ENCODE data around the gene B4GALNT1. TPM values are rescaled to one million over a fixed set of nuclear protein-coding genes. Genes with fewer than 3 reads are reported as not detected.
"Not testable (repeated sequence)": the region's sequence is repeated elsewhere in the genome, so short reads cannot be mapped to it uniquely, and the experiment has no call there.

Gene B4GALNT1
- total and polyA plus RNA-seq, 9 donors = 1.4 to 2.9 (median 2.3) TPM

- no peak overlapping the region for H3K4me3 ChIP-seq (ENCODE audit: low read length)
- no peak for DNase-seq
- no peaks in the 10 kb centered on the region for H3K4me1 ChIP-seq (ENCODE audit: control insufficient read depth, insufficient read depth, low read length)
- H3K27me3 ChIP-seq (ENCODE audit: control insufficient read depth, insufficient read depth, low read length) = no peaks in the 10 kb centered on the region
- no peaks in the 10 kb centered on the region for H3K36me3 ChIP-seq (ENCODE audit: control insufficient read depth, insufficient read depth, low read length)
- H3K27ac ChIP-seq (ENCODE audit: low read length) = no peak overlapping the region
- WGBS (ENCODE audit: insufficient coverage) = no CpG with 5 or more reads among the region's 3 CpGs
- no peaks in the 10 kb centered on the region for H3K9me3 ChIP-seq (replicated peaks; ENCODE audit: control insufficient read depth, low read depth, low read length)
These were observed 25.9 kb upstream of the B4GALNT1 start for GRCh38 chr12:57658890-57659289.

DNA sequence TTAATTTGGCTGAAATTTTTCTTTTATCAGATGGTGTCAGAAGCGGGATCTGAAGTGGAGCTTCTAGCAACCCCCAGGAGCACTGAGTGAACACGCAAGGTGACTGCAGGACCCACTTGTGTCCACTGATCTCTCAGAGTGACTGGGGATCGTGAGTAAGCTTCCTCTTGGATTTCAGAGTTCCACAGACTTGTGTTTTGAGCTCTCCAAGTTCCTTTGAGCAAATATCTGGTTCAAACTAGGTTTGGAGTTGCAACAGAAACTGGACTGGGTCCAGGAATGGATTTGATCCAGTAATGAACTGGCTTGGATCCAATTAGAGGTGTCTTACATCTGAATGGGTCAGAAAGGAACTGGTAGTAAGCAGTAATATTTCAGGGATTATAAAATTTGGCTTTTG lies 24.7 kb upstream of the B4GALNT1 start:
- Histone ChIP-seq H3K4me3 (ENCODE audit: low read length) (no peak overlapping the region), H3K36me3 (ENCODE audit: control insufficient read depth, insufficient read depth, low read length) (no peaks in the 10 kb centered on the region), H3K4me1 (ENCODE audit: control insufficient read depth, insufficient read depth, low read length) (no peaks in the 10 kb centered on the region), H3K9me3 (replicated peaks; ENCODE audit: control insufficient read depth, low read depth, low read length) (no peaks in the 10 kb centered on the region), H3K27ac (ENCODE audit: low read length) (no peak overlapping the region), H3K27me3 (ENCODE audit: control insufficient read depth, insufficient read depth, low read length) (no peaks in the 10 kb centered on the region)
- DNase-seq = no peak
- 33% methylated on average over 1 of the region's 3 CpGs for WGBS (ENCODE audit: insufficient coverage)

- not testable (repeated sequence) for H3K27ac ChIP-seq (ENCODE audit: low read length); H3K27me3 ChIP-seq (ENCODE audit: control insufficient read depth, insufficient read depth, low read length); H3K9me3 ChIP-seq (replicated peaks; ENCODE audit: control insufficient read depth, low read depth, low read length); H3K4me1 ChIP-seq (ENCODE audit: control insufficient read depth, insufficient read depth, low read length); DNase-seq; H3K4me3 ChIP-seq (ENCODE audit: low read length); H3K36me3 ChIP-seq (ENCODE audit: control insufficient read depth, insufficient read depth, low read length)
- no CpG with 5 or more reads among the region's 4 CpGs for WGBS (ENCODE audit: insufficient coverage)
These were observed 23.4 kb upstream of the B4GALNT1 start for GRCh38 chr12:57656408-57656807.

GRCh38 chr12:57655541-57656240 lies 22.7 kb upstream of the B4GALNT1 start:
- Histone ChIP-seq H3K4me3 (ENCODE audit: low read length) (no peak overlapping the region), H3K27ac (ENCODE audit: low read length) (no peak overlapping the region), H3K9me3 (replicated peaks; ENCODE audit: control insufficient read depth, low read depth, low read length) (no peaks in the 10 kb centered on the region), H3K4me1 (ENCODE audit: control insufficient read depth, insufficient read depth, low read length) (no peaks in the 10 kb centered on the region), H3K27me3 (ENCODE audit: control insufficient read depth, insufficient read depth, low read length) (no peaks in the 10 kb centered on the region), H3K36me3 (ENCODE audit: control insufficient read depth, insufficient read depth, low read length) (no peaks in the 10 kb centered on the region)
- DNase-seq = no peak
- WGBS (ENCODE audit: insufficient coverage) = 80% methylated on average over 17 of the region's 23 CpGs

- Histone ChIP-seq H3K27me3 (ENCODE audit: control insufficient read depth, insufficient read depth, low read length) (no peaks in the 10 kb centered on the region), H3K4me1 (ENCODE audit: control insufficient read depth, insufficient read depth, low read length) (no peaks in the 10 kb centered on the region), H3K4me3 (ENCODE audit: low read length) (no peak overlapping the region), H3K27ac (ENCODE audit: low read length) (no peak overlapping the region), H3K36me3 (ENCODE audit: control insufficient read depth, insufficient read depth, low read length) (no peaks in the 10 kb centered on the region), H3K9me3 (replicated peaks; ENCODE audit: control insufficient read depth, low read depth, low read length) (no peaks in the 10 kb centered on the region)
- no CpG with 5 or more reads among the region's 3 CpGs for WGBS (ENCODE audit: insufficient coverage)
- no peak for DNase-seq
These were observed 21.0 kb upstream of the B4GALNT1 start for GRCh38 chr12:57654042-57654441.

DNA sequence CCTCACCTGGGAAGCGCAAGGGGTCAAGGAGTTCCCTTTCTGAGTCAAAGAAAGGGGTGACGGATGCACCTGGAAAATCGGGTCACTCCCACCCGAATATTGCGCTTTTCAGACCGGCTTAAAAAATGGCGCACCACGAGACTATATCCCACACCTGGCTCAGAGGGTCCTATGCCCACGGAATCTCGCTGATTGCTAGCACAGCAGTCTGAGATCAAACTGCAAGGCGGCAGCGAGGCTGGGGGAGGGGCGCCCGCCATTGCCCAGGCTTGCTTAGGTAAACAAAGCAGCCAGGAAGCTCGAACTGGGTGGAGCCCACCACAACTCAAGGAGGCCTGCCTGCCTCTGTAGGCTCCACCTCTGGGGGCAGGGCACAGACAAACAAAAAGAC lies 13.7 kb upstream of the B4GALNT1 start:
- no CpG with 5 or more reads among the region's 15 CpGs for whole genome bisulfite sequencing (ENCODE audit: insufficient coverage)

GRCh38 chr12:57645990-57646658 lies 13.1 kb upstream of the B4GALNT1 start:
- peak; percentile 4 for DNase-seq
- not testable (repeated sequence) for H3K36me3 ChIP-seq (ENCODE audit: control insufficient read depth, insufficient read depth, low read length); H3K27ac ChIP-seq (ENCODE audit: low read length); H3K4me3 ChIP-seq (ENCODE audit: low read length); H3K27me3 ChIP-seq (ENCODE audit: control insufficient read depth, insufficient read depth, low read length); H3K9me3 ChIP-seq (replicated peaks; ENCODE audit: control insufficient read depth, low read depth, low read length); H3K4me1 ChIP-seq (ENCODE audit: control insufficient read depth, insufficient read depth, low read length)
- no CpG with 5 or more reads among the region's 13 CpGs for WGBS (ENCODE audit: insufficient coverage)

More for the DNA sequence above, 13.7 kb upstream of the B4GALNT1 start:
- H3K9me3 ChIP-seq (replicated peaks; ENCODE audit: control insufficient read depth, low read depth, low read length); H3K36me3 ChIP-seq (ENCODE audit: control insufficient read depth, insufficient read depth, low read length); DNase-seq; H3K27ac ChIP-seq (ENCODE audit: low read length); H3K27me3 ChIP-seq (ENCODE audit: control insufficient read depth, insufficient read depth, low read length); H3K4me1 ChIP-seq (ENCODE audit: control insufficient read depth, insufficient read depth, low read length); H3K4me3 ChIP-seq (ENCODE audit: low read length): not testable (repeated sequence)

DNA sequence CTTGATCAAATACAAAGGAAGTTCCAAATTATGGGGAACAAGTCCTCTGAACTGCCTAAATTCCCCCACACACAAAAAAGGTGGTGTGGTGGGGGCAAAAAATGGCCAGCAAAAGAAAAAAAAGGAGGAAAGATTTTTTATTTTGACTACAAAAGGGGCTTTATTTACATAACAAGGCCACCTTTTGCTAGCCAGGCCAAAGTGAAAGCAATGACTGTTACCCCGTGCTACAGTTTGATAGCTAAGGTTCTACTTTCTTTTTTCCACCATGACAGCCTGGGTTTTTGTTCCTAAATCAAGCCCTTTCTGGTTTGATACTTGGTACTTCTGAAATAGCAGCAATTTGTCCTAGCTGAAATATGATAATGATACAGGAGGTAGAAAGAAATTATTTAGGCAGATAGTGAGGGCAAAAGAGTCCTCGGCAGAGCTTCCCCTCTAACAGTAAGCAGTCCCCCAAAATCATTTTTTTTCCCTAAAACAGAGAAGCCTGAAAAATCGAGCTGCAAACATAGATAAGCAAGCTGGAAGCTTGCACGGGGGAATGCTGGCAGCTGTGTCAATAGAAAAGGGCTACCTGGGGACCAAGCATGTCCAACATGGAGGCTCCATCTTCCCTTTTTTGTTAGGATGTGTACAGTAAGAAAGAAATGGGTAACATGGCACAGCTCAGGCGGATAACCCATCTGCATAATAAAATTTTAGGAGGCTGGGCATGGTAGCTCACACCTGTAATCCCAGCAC lies 8.9 kb upstream of the B4GALNT1 start:
- no peak for DNase-seq
- peaks cover 31% of the 10 kb centered on the region for H3K27me3 ChIP-seq (ENCODE audit: control insufficient read depth, insufficient read depth, low read length)
- peaks cover 6% of the 10 kb centered on the region for H3K9me3 ChIP-seq (replicated peaks; ENCODE audit: control insufficient read depth, low read depth, low read length)
- H3K4me1 ChIP-seq (ENCODE audit: control insufficient read depth, insufficient read depth, low read length) = no peaks in the 10 kb centered on the region
- no peak overlapping the region for H3K27ac ChIP-seq (ENCODE audit: low read length)
- no peaks in the 10 kb centered on the region for H3K36me3 ChIP-seq (ENCODE audit: control insufficient read depth, insufficient read depth, low read length)
- no peak overlapping the region for H3K4me3 ChIP-seq (ENCODE audit: low read length)
- WGBS (ENCODE audit: insufficient coverage) = 40% methylated on average over 2 of the region's 5 CpGs

DNA sequence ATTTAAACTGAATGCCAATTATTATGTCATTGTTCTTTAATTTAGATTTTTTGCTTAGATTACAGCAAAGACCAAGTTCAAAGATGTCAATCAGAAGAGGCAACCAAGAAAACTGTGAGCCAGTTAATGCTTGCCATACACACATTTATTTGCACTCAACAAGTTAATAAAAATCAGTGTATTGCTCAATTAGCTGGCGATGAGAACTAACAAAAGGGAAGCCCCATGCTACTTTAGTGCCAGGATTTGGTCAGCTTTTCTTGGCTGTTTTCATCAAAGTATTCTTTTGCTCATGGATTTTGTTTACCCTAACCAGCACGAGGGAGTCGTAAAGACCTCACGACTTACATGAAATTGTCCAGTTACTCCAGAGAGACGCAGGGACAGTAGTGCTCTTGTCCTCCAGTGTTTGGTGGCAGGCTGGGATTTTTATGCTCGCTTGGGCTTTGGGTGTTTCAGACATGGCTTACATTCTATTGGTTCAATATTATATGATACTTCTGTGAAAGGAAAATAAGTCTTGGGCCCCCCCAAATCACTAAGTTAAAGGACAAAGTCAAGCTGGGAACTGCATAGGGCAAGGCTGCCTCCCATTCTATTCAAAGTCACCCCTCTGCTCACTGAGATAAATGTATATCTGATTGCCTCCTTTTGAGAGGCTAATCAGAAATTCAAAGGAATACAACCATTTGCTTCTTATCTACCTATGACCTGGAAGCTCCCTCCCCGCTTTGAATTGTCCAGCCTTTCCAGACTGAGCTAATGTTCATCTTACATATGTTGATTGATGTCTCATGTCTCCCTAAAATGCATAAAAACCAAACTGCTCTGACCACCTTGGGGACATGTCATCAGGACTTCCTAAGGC lies 7.4 kb upstream of the B4GALNT1 start:
- no peaks in the 10 kb centered on the region for H3K36me3 ChIP-seq (ENCODE audit: control insufficient read depth, insufficient read depth, low read length)
- H3K4me1 ChIP-seq (ENCODE audit: control insufficient read depth, insufficient read depth, low read length) = no peaks in the 10 kb centered on the region
- WGBS (ENCODE audit: insufficient coverage) = 41% methylated on average over 4 of the region's 7 CpGs
- H3K27me3 ChIP-seq (ENCODE audit: control insufficient read depth, insufficient read depth, low read length) = peaks cover 37% of the 10 kb centered on the region
- no peak for DNase-seq
- H3K27ac ChIP-seq (ENCODE audit: low read length) = no peak overlapping the region
- peaks cover 6% of the 10 kb centered on the region for H3K9me3 ChIP-seq (replicated peaks; ENCODE audit: control insufficient read depth, low read depth, low read length)
- H3K4me3 ChIP-seq (ENCODE audit: low read length) = no peak overlapping the region

GRCh38 chr12:57638096-57638495 lies 5.1 kb upstream of the B4GALNT1 start:
- 84% methylated on average over 2 of the region's 3 CpGs for WGBS (ENCODE audit: insufficient coverage)
- H3K27ac ChIP-seq (ENCODE audit: low read length) = no peak overlapping the region
- H3K36me3 ChIP-seq (ENCODE audit: control insufficient read depth, insufficient read depth, low read length) = no peaks in the 10 kb centered on the region
- peaks cover 4% of the 10 kb centered on the region for H3K4me1 ChIP-seq (ENCODE audit: control insufficient read depth, insufficient read depth, low read length)
- H3K4me3 ChIP-seq (ENCODE audit: low read length) = no peak overlapping the region
- DNase-seq = no peak
- peaks cover 46% of the 10 kb centered on the region for H3K27me3 ChIP-seq (ENCODE audit: control insufficient read depth, insufficient read depth, low read length)
- H3K9me3 ChIP-seq (replicated peaks; ENCODE audit: control insufficient read depth, low read depth, low read length) = no peaks in the 10 kb centered on the region

Measured in muscle of leg (tissue), 11 donors.